ENCODE results near the gene OR4K14.
"Not testable (repeated sequence)": the region's sequence is repeated elsewhere in the genome, so short reads cannot be mapped to it uniquely, and the experiment has no call there.

OR4K14 gene

GRCh38 chr14:20019257-20019865 is at the start of gene OR4K14:
TSS of gene OR4K14 (minus strand) at chr14:20019307. CDS start at chr14:20015193, 4,114 bp downstream.
- no peak for DNase-seq

- no peak for DNase-seq
Observed at GRCh38 chr14:20059745-20060144, 40.6 kb upstream of the OR4K14 start, which contains the start of gene OR4L1. TSS of gene OR4L1 (plus strand) at chr14:20060045. CDS start at chr14:20060045, 0 bp downstream.

GRCh38 chr14:20048202-20048601 is 29.1 kb upstream of the OR4K14 start:
- no peak for DNase-seq

- DNase-seq = no peak
Observed at GRCh38 chr14:20044243-20044642, 25.1 kb upstream of the OR4K14 start.

- no peak for DNase-seq
Observed at GRCh38 chr14:20035938-20036337, 16.8 kb upstream of the OR4K14 start, which contains the start of gene OR4K13. TSS of gene OR4K13 (minus strand) at chr14:20036038. CDS start at chr14:20034758, 1,280 bp downstream.

GRCh38 chr14:20035449-20035848 is 16.3 kb upstream of the OR4K14 start:
- DNase-seq = no peak

- DNase-seq = no peak
Observed at GRCh38 chr14:20031058-20031457, 12.0 kb upstream of the OR4K14 start.

- no peak for DNase-seq
Observed at GRCh38 chr14:20008156-20008555, 11.0 kb downstream of the OR4K14 start.

GRCh38 chr14:20002319-20002718 is 16.8 kb downstream of the OR4K14 start:
- no peak for DNase-seq

GRCh38 chr14:20001863-20002262 is 17.2 kb downstream of the OR4K14 start, which contains the start of gene OR4Q2:
TSS of gene OR4Q2 (plus strand) at chr14:20002163.
- no peak for DNase-seq

- no peak for DNase-seq
Observed at GRCh38 chr14:19993438-19993837, 25.7 kb downstream of the OR4K14 start.

GRCh38 chr14:19975291-19975690 is 43.8 kb downstream of the OR4K14 start, which contains the start of gene OR4K15:
TSS of gene OR4K15 (plus strand) at chr14:19975591. CDS start at chr14:19975591, 0 bp downstream.
- no peak for DNase-seq

- no peak for DNase-seq
Observed at GRCh38 chr14:19974844-19975243, 44.3 kb downstream of the OR4K14 start.

GRCh38 chr14:19969735-19970134 is 49.4 kb downstream of the OR4K14 start:
- DNase-seq = not testable (repeated sequence)

Measured in NCI-H526 treated with DMSO at 0.1 percent for 48 hours (cell line).